SK-N-DZ (cell line): ENCODE results near the gene AFAP1.

Experiments used
- DNase-seq: peaks from one replicate; pipeline ENCODE4 v3.0.0-alpha.2; 2015; ENCODE audit warnings: low spot score

The AFAP1 gene

GRCh38 chr4:7804756-7805385, 134.8 kb downstream of the AFAP1 start:
- DNase-seq = no peak

- DNase-seq = peak; percentile 62
Measured at GRCh38 chr4:7803992-7804755, 135.5 kb downstream of the AFAP1 start.

- no peak for DNase-seq
Measured at GRCh38 chr4:7803371-7803770, 136.3 kb downstream of the AFAP1 start.

- DNase-seq = peak; percentile 60
Measured at GRCh38 chr4:7802093-7802726, 137.5 kb downstream of the AFAP1 start.

- no peak for DNase-seq
Measured at GRCh38 chr4:7801641-7802040, 138.0 kb downstream of the AFAP1 start.

GRCh38 chr4:7801001-7801400, 138.7 kb downstream of the AFAP1 start:
- DNase-seq = no peak

GRCh38 chr4:7800410-7800809, 139.3 kb downstream of the AFAP1 start:
- no peak for DNase-seq

- DNase-seq = no peak
Measured at GRCh38 chr4:7799736-7800135, 139.9 kb downstream of the AFAP1 start.

GRCh38 chr4:7799306-7799705, 140.4 kb downstream of the AFAP1 start:
- DNase-seq = no peak

GRCh38 chr4:7798178-7798995, 141.3 kb downstream of the AFAP1 start:
- no peak for DNase-seq

- no peak for DNase-seq
Measured at GRCh38 chr4:7797330-7797729, 142.3 kb downstream of the AFAP1 start.

- DNase-seq = no peak
Measured at GRCh38 chr4:7795983-7796382, 143.7 kb downstream of the AFAP1 start.

- no peak for DNase-seq
Measured at GRCh38 chr4:7793186-7793585, 146.5 kb downstream of the AFAP1 start.

GRCh38 chr4:7792616-7793015, 147.0 kb downstream of the AFAP1 start:
- DNase-seq = no peak

- DNase-seq = no peak
Measured at GRCh38 chr4:7790999-7791398, 148.7 kb downstream of the AFAP1 start.

- DNase-seq = no peak
Measured at GRCh38 chr4:7790023-7790422, 149.6 kb downstream of the AFAP1 start.

GRCh38 chr4:7788694-7789425, 150.8 kb downstream of the AFAP1 start:
- DNase-seq = no peak

GRCh38 chr4:7788193-7788592, 151.5 kb downstream of the AFAP1 start:
- no peak for DNase-seq

- no peak for DNase-seq
Measured at GRCh38 chr4:7787681-7788141, 151.9 kb downstream of the AFAP1 start.

- no peak for DNase-seq
Measured at GRCh38 chr4:7787067-7787466, 152.6 kb downstream of the AFAP1 start.

- DNase-seq = no peak
Measured at GRCh38 chr4:7786517-7786916, 153.1 kb downstream of the AFAP1 start.
